ENCODE data around the gene SLC25A43.

The SLC25A43 gene

DNA sequence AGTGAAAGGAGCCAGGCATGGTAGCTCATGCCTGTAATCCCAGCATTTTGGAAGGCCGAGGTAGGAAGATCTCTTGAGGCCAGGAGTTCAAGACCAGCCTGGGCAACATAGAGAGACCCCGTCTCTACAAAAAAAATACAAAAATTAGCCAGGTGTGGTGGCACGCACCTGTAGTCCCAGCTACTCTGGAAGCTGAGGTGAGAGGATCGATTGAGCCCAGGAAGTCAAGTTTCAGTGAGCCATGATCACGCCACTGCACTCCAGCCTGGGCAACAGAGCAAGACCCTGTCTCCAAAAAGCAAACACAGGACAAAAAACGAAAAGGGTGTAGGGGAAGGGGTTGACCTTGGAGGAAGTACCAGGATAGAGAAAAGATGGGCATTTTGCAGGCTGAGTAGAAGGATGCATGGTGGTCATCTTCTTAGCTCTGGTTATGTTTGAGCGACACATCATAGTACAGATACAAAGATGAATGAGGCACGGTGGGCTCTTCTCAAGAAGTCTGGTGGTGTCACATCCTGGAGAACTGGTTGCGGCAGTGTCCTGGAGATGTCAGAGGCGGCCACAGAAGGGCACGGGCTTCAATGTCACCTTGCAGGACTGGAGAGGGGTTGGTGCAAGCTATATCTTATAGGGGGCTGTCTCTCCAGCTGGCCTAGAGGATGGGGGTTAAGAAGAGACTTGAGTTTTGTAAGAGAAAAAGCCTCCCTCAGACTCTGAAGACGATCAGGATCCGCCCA is 101.1 kb downstream of the SLC25A43 start:
- DNase-seq (ENCODE audit: low read depth), result no peak
- TF ChIP-seq CTCF (conservative IDR thresholded peaks at IDR 0.05; ENCODE audit: low read depth, low read length), result no peak
- no peak overlapping the region for H3K4me3 ChIP-seq (ENCODE audit: low read depth, low read length)

GRCh38 chrX:119501511-119502148 is 102.5 kb downstream of the SLC25A43 start:
- no peak for DNase-seq (ENCODE audit: low read depth)
- no peak for TF ChIP-seq CTCF (conservative IDR thresholded peaks at IDR 0.05; ENCODE audit: low read depth, low read length)
- H3K4me3 ChIP-seq (ENCODE audit: low read depth, low read length), result no peak overlapping the region

DNA sequence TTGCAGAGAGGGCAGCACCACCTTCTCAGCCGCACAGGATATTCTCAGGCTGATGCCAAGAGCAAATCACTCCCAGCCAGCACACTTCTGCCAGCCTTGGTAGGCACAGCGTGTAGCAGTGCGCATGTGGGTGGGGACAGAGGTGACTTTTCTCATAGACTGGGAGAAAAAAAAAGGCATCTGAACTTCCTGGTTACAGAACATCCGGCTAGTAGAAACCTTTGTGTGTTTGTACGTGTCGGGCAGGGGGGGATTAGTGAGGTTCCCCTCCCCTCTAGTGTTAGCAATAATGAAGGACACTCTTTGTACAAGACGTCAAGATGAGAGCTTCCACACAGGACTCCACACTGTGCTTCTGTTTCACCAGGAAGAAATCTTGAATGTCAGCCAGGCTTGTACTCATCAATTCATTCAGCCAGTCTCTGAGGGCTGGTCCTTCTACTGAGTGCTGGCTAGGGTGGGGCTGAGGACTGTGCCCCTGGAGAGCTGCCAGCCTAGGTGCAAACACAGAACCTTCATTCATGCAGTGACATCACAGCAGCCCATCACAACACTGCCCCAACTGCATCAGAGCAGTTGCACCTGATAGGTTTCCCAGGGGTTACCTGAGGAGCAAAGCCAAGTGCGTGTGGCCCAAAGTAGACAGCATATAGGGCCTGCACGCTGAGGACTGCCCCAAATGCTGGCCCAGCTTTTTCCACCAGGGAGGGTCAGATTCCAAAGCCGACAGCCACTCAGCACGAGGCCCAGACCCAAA is 103.8 kb downstream of the SLC25A43 start:
- peak; percentile 53 for DNase-seq (ENCODE audit: low read depth)
- TF ChIP-seq CTCF (conservative IDR thresholded peaks at IDR 0.05; ENCODE audit: low read depth, low read length), result peak; percentile 5

DNA sequence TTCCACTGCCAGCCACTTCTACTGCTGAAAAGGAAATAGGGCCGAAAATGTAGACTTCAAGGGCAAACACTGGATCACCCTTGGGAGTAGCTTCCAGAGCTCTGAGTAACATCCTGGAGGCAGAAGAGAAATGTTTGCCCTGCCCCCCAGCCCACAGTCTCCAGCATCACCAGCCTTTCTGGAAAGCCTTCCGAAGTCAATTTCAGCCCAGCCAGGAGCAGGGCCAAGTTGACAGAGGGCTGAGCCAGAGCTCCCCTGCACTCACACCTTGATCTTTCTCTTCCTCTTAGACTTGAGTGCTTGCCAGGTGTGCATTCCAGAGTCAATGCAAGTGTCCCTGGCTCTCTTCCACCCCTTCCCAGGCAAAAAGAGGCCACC is 104.3 kb downstream of the SLC25A43 start:
- no peak overlapping the region for H3K4me3 ChIP-seq (ENCODE audit: low read depth, low read length)
- no peak for TF ChIP-seq CTCF (conservative IDR thresholded peaks at IDR 0.05; ENCODE audit: low read depth, low read length)
- DNase-seq (ENCODE audit: low read depth), result peak; percentile 86

More for the DNA sequence above, 103.8 kb downstream of the SLC25A43 start:
- H3K4me3 ChIP-seq (ENCODE audit: low read depth, low read length), result no peak overlapping the region
